SK-N-SH (cell line): Measurements from ENCODE around the gene ARAF. TPM values are rescaled to one million over a fixed set of nuclear protein-coding genes. Genes with fewer than 3 reads are reported as not detected.

Experiments
- CTCF ChIA-PET: fragments of 300-600, 350-600 bp; formaldehyde crosslinking; extraction: SDS; loops from one replicate; lab custom pipeline; 2021; lab: Yijun Ruan, JAX
- POLR2A ChIA-PET: fragments of 350-600 bp; sonication (Branson Sonifier 250); formaldehyde crosslinking; extraction: SDS; loops from one replicate; lab custom pipeline; 2020; ENCODE audit warnings: antibody characterized with exemption, inconsistent platforms; lab: Yijun Ruan, JAX
- DNase-seq: peaks from one replicate; pipeline ENCODE4 v3.0.0; 2012
- H2AFZ ChIP-seq: fragments of 200-600 bp; sonication (generic); 2 replicates; pipeline ENCODE4 v1.8.1; 2016; ENCODE audit warnings: antibody characterized with exemption, mild to moderate bottlenecking, low read depth
- H3F3A ChIP-seq: fragments of 200-600 bp; sonication (generic); replicated peaks from 2 replicates; pipeline ENCODE3; 2016; ENCODE audit warnings: antibody characterized with exemption, mild to moderate bottlenecking; ENCODE audit not compliant: insufficient read depth
- H3K27ac ChIP-seq, 2 experiments: fragments of 200-500 bp in 1 of 2; fragments of 200-600 bp in 1 of 2; sonication (Bioruptor generic) in 1 of 2; sonication (generic), shearing (Covaris generic) in 1 of 2; 2 replicates each; pipeline versions ENCODE4 v1.5.1 to v1.6.1; 2014 to 2016; ENCODE audit warnings: low read depth in 2 of 2, inconsistent platforms in 1 of 2, low read length in 1 of 2, mild to moderate bottlenecking in 1 of 2, mixed read lengths in 1 of 2
- H3K27me3 ChIP-seq: fragments of 200-600 bp; sonication (generic), shearing (Covaris generic); 2 replicates; pipeline ENCODE4 v1.6.1; 2016; ENCODE audit warnings: mixed run types; ENCODE audit not compliant: insufficient read depth
- H3K36me3 ChIP-seq, 2 experiments: fragments of 200-500 bp in 1 of 2; fragments of 200-600 bp in 1 of 2; sonication (Bioruptor generic) in 1 of 2; sonication (generic) in 1 of 2; replicated peaks in 1 of 2; 2 replicates each; pipeline versions ENCODE3 to v1.5.1; 2014 to 2016; ENCODE audit warnings: low read length in 1 of 2, mild to moderate bottlenecking in 1 of 2; ENCODE audit not compliant: insufficient read depth in 2 of 2, control insufficient read depth in 1 of 2
- H3K4me1 ChIP-seq, 2 experiments: fragments of 200-500 bp in 1 of 2; fragments of 200-600 bp in 1 of 2; sonication (Bioruptor generic) in 1 of 2; sonication (generic), shearing (Covaris generic) in 1 of 2; 2 replicates each; pipeline versions ENCODE4 v1.5.1 to v1.6.1; 2014 to 2016; ENCODE audit warnings: low read depth in 1 of 2, low read length in 1 of 2, mixed run types in 1 of 2; ENCODE audit not compliant: insufficient read depth in 2 of 2, control insufficient read depth in 1 of 2
- H3K4me2 ChIP-seq: fragments of 200-600 bp; sonication (generic), shearing (Covaris generic); 2 replicates; pipeline ENCODE4 v1.6.1; 2017; ENCODE audit warnings: mixed run types
- H3K4me3 ChIP-seq, 2 experiments: fragments of 200-500 bp in 1 of 2; fragments of 200-600 bp in 1 of 2; sonication (Bioruptor generic) in 1 of 2; sonication (generic), shearing (Covaris generic) in 1 of 2; 2 replicates each; pipeline versions ENCODE4 v1.5.1 to v1.8.1; 2014 to 2016; ENCODE audit warnings: low read depth in 2 of 2, inconsistent platforms in 1 of 2, low read length in 1 of 2, mild to moderate bottlenecking in 1 of 2, mixed read lengths in 1 of 2, moderate library complexity in 1 of 2
- H3K79me2 ChIP-seq: fragments of 200-600 bp; sonication (generic); 2 replicates; pipeline ENCODE4 v1.8.1; 2017; ENCODE audit warnings: mild to moderate bottlenecking; ENCODE audit not compliant: insufficient read depth
- H3K9ac ChIP-seq: fragments of 200-600 bp; sonication (generic); 2 replicates; pipeline ENCODE4 v1.6.1; 2017; ENCODE audit warnings: mixed run types
- H3K9me2 ChIP-seq: fragments of 200-600 bp; sonication (generic); 2 replicates; pipeline ENCODE4 v1.6.1; 2017; ENCODE audit warnings: mixed run types
- H3K9me3 ChIP-seq: fragments of 200-600 bp; sonication (generic); 2 replicates; pipeline ENCODE4 v1.6.1; 2017; ENCODE audit warnings: mixed run types, mild to moderate bottlenecking, moderate library complexity
- H4K20me1 ChIP-seq: fragments of 200-600 bp; sonication (generic); 2 replicates; pipeline ENCODE4 v1.6.1; 2017; ENCODE audit warnings: mild to moderate bottlenecking, mixed run types; ENCODE audit not compliant: insufficient read depth
- GATA2 ChIP-seq: sonication (generic); formaldehyde crosslinking; IDR thresholded peaks from 2 replicates; pipeline ENCODE4 v1.5.0; 2020; ENCODE audit warnings: mild to moderate bottlenecking, missing genetic modification reagents
- JUND ChIP-seq: IDR thresholded peaks from 2 replicates; pipeline ENCODE4 v1.4.0; 2012
- NRF1 ChIP-seq: IDR thresholded peaks from 2 replicates; pipeline ENCODE4 v1.6.1; 2012; ENCODE audit warnings: low read depth, mild to moderate bottlenecking, low read length
- RCOR1 ChIP-seq: fragments of 150-350 bp; IDR thresholded peaks from 2 replicates; pipeline ENCODE4 v1.6.1; 2017; ENCODE audit warnings: antibody characterized with exemption, low read length
- SIN3A ChIP-seq: IDR thresholded peaks from 2 replicates; pipeline ENCODE4 v1.6.1; 2012; ENCODE audit warnings: low read depth, mild to moderate bottlenecking, low read length, moderate library complexity, borderline replicate concordance
- TAF1 ChIP-seq: IDR thresholded peaks from 2 replicates; pipeline ENCODE4 v1.6.1; 2012; ENCODE audit warnings: low read depth, mild to moderate bottlenecking, low read length, moderate library complexity, borderline replicate concordance
- polyA plus RNA-seq, 3 experiments: library from polyadenylated mRNA; depleted of rRNA; stranded (reverse); fragments of >200 nt; gene quantifications; 2 replicates each; pipeline ENCODE4 v1.2.3, GENCODE V29; 2012
- TF ChIP-seq, protein P1 (sequence below): IDR thresholded peaks from 2 replicates; pipeline ENCODE4 v1.4.0; 2012; ENCODE audit warnings: low read depth, borderline replicate concordance
- TF ChIP-seq, protein P2 (sequence below): fragments of 150-350 bp; IDR thresholded peaks from 2 replicates; pipeline ENCODE4 v1.6.1; 2017; ENCODE audit warnings: antibody characterized with exemption, low read length, low read depth, borderline replicate concordance
- TF ChIP-seq, protein P3 (sequence below): fragments of 200-600 bp; sonication (generic); IDR thresholded peaks from 2 replicates; pipeline ENCODE4 v1.6.1; 2017; ENCODE audit warnings: antibody characterized with exemption, mild to moderate bottlenecking, moderate library complexity
- TF ChIP-seq, protein P4 (sequence below): fragments of 150-350 bp; IDR thresholded peaks from 2 replicates; pipeline ENCODE4 v1.6.1; 2016; ENCODE audit warnings: mild to moderate bottlenecking, low read depth, low read length

The ARAF gene
- polyA plus RNA-seq, 1 of the 3 experiments (the other 2 are of a cell fraction), result 48.6 TPM

DNA sequence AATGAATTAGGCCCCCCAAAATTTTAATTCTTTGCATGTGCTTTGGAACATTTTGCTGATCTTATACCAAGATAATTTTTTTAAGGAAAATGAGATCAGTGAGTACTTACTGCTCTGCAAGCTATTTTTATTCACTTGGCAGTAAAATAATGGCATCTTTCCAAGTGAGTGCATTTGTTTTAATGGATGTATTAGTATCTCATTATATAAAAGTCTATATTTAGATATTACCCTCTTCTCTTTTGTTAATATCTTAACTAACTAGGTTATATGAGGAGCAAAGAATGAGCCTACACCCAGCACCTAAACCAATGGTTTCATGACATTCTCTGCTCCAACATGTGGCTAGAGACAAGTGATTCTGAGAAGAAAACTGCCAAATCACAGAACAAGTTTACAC lies 21.1 kb upstream of the ARAF start:
- no peak overlapping the region for H3K4me2 ChIP-seq
- H3K79me2 ChIP-seq, result no peaks in the 10 kb centered on the region
- no peak overlapping the region for H3K9ac ChIP-seq
- TF ChIP-seq TAF1 (no peak), RCOR1 (no peak), NRF1 (no peak), JUND (no peak), SIN3A (no peak), GATA2 (no peak)
- TF ChIP-seq, protein P1, sequence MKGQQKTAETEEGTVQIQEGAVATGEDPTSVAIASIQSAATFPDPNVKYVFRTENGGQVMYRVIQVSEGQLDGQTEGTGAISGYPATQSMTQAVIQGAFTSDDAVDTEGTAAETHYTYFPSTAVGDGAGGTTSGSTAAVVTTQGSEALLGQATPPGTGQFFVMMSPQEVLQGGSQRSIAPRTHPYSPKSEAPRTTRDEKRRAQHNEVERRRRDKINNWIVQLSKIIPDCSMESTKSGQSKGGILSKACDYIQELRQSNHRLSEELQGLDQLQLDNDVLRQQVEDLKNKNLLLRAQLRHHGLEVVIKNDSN, result no peak
- TF ChIP-seq, protein P2, sequence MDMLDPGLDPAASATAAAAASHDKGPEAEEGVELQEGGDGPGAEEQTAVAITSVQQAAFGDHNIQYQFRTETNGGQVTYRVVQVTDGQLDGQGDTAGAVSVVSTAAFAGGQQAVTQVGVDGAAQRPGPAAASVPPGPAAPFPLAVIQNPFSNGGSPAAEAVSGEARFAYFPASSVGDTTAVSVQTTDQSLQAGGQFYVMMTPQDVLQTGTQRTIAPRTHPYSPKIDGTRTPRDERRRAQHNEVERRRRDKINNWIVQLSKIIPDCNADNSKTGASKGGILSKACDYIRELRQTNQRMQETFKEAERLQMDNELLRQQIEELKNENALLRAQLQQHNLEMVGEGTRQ, result no peak
- TF ChIP-seq, protein P3, sequence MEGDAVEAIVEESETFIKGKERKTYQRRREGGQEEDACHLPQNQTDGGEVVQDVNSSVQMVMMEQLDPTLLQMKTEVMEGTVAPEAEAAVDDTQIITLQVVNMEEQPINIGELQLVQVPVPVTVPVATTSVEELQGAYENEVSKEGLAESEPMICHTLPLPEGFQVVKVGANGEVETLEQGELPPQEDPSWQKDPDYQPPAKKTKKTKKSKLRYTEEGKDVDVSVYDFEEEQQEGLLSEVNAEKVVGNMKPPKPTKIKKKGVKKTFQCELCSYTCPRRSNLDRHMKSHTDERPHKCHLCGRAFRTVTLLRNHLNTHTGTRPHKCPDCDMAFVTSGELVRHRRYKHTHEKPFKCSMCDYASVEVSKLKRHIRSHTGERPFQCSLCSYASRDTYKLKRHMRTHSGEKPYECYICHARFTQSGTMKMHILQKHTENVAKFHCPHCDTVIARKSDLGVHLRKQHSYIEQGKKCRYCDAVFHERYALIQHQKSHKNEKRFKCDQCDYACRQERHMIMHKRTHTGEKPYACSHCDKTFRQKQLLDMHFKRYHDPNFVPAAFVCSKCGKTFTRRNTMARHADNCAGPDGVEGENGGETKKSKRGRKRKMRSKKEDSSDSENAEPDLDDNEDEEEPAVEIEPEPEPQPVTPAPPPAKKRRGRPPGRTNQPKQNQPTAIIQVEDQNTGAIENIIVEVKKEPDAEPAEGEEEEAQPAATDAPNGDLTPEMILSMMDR, result no peak
- TF ChIP-seq, protein P4, sequence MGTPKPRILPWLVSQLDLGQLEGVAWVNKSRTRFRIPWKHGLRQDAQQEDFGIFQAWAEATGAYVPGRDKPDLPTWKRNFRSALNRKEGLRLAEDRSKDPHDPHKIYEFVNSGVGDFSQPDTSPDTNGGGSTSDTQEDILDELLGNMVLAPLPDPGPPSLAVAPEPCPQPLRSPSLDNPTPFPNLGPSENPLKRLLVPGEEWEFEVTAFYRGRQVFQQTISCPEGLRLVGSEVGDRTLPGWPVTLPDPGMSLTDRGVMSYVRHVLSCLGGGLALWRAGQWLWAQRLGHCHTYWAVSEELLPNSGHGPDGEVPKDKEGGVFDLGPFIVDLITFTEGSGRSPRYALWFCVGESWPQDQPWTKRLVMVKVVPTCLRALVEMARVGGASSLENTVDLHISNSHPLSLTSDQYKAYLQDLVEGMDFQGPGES, result no peak
- TF ChIP-seq, all 33 proteins: peak for 0
- Histone ChIP-seq H3K27me3 (no peaks in the 10 kb centered on the region), H3K9me2 (no peaks in the 10 kb centered on the region), H3K4me1 (peaks cover 0 to 6% of the 10 kb centered on the region in 2 experiments; a peak in 1 of 4 replicates), H3K27ac (no peak overlapping the region), H2AFZ (no peak overlapping the region), H3K4me3 (no peak overlapping the region), H3F3A (peaks cover 8% of the 10 kb centered on the region), H3K9me3 (no peaks in the 10 kb centered on the region), H4K20me1 (no peaks in the 10 kb centered on the region), H3K36me3 (no peaks in the 10 kb centered on the region)
- ChIA-PET CTCF (interaction anchor here (1.3 to 5.1 kb wide), 6 partner anchors 16 to 487 kb away, joined by 3 to 44 read pairs (median 9); partner anchors contain the start of gene SYN1), POLR2A (no interaction called here)
- no peak for DNase-seq
